NOMO-1 (cell line): ENCODE results near the gene KNSTRN.

Experiments used
- DNase-seq, 2 experiments: peaks; one replicate each; lab custom pipeline; 2025; ENCODE audit not compliant: unreplicated experiment in 2 of 2; lab: John Stamatoyannopoulos, UW

The KNSTRN gene

GRCh38 chr15:40397688-40398412 is 15.3 kb downstream of the KNSTRN start:
- DNase-seq = no peak

- peak; percentile 68 to 91 for DNase-seq
These were observed 15.9 kb downstream of the KNSTRN start for GRCh38 chr15:40398413-40398873.

DNA sequence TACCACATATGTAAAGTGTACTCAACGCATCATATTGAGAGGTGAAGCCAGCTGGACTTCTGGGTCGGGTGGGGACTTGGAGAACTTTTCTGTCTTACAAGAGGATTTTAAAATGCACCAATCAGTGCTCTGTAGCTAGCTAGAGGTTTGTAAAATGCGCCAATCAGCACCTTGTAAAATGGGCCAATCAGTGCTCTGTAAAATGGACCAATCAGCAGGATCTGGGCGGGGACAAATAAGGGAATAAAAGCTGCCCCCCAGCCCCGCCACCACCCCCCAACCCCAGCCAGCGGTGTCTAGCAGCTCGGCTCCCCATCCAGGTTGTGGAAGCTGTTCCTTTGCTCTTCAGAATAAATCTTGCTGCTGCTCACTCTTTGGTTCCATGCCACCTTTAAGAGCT is 16.8 kb downstream of the KNSTRN start:
- no peak for DNase-seq

DNA sequence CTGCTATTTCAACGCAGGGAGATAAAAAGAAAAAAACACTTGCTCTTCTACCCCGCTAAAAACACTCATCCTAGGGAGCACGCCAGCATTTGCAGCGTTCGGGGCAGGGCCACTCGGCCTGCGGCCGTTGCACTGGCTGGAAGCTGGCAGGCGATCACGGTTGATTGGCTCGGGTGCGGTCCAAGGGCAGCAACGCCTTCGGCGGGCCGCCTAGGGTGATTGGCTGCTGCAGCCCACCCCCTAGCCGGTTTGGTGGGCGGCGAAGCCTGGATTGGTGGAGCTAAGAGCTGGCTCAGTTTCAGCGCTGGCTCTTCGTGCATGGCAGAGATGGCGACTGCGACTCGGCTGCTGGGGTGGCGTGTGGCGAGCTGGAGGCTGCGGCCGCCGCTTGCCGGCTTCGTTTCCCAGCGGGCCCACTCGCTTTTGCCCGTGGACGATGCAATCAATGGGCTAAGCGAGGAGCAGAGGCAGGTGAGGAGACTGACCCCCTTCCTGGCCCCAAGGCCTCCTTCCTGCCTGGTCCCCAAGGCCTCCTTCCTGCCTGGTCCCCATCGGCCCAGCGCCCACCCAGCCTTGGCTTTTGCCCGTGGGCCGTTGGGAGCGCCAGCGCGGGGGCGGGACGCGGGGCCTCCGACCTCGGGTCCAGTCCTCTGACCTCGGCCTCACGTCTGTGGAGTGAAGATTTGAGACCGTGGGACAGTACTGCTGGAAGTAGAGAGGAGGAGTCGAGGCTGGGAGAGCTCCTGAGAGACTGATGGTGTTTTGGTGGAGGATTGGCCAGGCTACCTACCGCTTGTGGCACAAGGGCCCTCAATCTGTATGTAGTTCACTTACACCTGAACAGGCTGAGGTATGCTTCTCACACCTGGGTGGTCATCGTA is 23.2 kb downstream of the KNSTRN start, which contains the start of gene IVD:
Gene IVD (plus strand): TSS at position 295 of the 881 bp plus-strand sequence. CDS start 33 bp downstream, at position 328.
- peak; percentile 94 to 96 for DNase-seq

DNA sequence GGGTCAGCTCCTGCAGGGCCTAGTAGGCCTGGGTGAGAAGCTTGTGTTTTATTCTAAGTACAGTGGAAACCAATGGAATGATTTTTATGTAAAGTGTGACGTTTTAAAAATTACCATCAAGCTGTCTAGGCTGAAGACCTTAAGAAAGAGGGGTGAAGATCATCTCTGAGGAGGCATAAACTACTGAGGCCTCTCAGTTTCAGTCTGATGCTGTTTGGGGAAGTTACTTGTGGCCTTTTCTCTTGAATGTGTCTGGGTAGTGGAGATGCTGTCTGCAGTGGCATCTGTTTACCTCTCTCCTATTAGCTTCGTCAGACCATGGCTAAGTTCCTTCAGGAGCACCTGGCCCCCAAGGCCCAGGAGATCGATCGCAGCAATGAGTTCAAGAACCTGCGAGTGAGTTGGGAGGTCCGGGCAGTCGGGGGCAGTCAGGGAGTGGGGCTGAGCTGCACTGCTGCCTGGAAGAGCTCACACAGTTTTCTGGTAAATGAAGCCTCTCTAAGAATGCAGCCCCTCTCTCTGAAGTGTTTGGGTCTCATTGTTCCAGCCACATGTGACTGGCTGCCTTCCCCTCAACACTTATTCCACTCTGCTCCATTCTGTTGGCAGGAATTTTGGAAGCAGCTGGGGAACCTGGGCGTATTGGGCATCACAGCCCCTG is 24.9 kb downstream of the KNSTRN start:
- peak in 1 of 2 experiments; percentile 33 for DNase-seq

DNA sequence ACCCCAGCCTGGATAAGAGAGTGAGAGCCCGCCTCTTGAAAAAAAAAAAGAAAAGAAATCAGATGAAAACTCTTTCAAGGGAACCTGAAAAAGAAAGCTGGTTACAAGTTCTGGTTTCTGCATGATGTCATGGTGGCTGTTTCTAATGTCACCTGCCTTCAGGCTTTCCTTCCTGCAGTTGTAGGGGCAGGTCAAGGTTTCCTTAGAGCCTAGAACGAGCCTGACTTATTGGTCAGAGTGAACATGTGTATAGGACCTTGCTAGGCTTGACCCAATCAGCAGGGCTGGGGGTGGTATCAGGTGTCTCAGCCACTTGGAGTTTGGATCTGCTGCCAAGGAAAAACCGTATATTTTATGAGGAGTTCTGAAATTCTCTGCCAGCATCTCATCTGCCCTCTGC is 26.8 kb downstream of the KNSTRN start:
- DNase-seq = no peak

DNA sequence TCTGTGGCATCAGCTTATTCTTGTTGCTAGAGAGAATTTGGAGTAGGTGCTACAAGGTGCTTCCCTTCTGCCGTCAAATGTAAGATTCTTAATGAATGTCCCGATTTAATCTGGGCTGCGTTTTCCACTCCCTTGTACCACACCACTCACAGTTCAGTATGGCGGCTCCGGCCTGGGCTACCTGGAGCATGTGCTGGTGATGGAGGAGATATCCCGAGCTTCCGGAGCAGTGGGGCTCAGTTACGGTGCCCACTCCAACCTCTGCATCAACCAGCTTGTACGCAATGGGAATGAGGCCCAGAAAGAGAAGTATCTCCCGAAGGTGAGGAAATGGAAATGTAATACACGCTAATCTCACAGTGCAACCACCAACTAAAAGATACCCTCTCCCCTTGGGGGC is 28.0 kb downstream of the KNSTRN start:
- DNase-seq = no peak

DNA sequence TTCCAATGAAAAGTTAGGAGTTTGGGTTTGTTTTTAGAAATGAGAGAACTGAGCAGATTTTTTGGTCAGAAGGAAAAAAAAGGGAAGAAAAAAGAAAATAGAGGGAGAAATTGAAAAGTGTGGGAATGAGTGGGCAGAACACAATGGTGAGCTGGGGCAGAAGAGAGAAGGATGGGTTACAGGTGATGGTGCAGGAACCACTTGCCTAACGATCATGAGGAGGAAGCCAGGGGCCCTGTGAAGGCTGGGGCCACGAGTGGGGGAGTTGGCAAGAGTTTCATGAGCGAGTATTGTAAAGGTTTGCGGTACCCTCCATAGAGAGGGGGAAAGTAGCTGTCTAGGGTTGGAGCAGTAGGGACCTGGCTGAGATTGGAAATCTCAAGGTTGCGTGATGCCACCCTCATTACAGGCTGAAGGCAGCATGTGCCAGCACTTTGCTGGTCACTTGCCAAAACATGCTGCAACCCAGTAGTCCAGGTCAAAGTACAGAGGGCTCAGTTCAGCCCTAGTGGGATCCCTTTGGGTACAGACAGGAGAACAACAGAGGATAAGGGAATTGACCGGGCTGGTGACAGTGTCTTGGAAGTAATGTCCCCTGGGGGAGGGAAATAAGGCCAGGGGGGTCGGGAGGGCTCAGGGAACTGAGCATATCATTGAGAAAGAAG is 29.7 kb downstream of the KNSTRN start:
- no peak for DNase-seq

DNA sequence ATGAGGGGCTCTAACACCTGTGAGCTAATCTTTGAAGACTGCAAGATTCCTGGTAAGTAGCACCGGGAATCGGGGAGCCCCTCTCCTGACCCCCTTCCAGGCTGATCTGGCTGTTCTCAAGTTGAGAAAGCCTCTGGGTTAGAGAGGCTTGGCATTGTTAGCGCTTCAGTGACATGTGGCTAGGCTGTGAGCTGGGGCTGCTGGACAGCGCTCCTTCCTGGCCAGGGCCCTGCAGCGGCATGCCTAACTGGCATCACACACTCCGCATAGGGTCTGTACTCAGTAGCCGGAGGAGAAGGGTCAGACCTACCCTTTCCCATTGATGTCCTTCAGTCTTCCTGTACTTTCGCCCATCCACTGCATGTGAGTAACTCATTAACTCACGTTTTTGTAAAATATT is 30.5 kb downstream of the KNSTRN start:
- DNase-seq = no peak

DNA sequence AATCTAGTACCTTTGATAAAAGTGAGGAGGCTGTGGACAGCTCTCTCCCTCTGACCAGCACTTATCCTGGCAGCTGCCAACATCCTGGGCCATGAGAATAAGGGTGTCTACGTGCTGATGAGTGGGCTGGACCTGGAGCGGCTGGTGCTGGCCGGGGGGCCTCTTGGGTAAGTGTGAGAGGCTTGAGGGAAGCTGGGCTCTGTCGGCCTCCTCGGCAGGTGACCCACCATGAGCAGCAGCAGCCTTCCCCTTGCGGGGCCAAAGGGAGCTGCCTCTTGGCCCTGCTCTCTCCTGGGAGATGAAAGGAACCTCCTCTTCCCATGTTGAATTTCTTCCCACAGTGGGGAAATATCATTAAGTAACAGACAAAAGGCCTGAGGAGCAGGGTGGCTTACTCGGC is 32.3 kb downstream of the KNSTRN start:
- no peak for DNase-seq

- DNase-seq = no peak
These were observed 32.7 kb downstream of the KNSTRN start for GRCh38 chr15:40415226-40415625.

DNA sequence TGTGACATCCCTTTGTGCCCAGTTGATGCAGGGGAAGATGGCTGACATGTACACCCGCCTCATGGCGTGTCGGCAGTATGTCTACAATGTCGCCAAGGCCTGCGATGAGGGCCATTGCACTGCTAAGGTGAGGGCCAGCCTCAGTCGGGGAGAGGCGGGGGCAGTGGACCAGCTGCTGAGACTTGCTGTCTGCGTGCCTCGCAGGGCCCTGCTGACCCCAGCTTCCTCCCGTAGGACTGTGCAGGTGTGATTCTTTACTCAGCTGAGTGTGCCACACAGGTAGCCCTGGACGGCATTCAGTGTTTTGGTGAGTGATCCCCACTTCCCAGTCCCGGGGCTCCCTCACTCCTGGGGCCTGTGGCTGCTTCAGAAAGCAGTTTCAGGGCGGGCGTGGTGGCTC is 33.5 kb downstream of the KNSTRN start:
- no peak for DNase-seq

DNA sequence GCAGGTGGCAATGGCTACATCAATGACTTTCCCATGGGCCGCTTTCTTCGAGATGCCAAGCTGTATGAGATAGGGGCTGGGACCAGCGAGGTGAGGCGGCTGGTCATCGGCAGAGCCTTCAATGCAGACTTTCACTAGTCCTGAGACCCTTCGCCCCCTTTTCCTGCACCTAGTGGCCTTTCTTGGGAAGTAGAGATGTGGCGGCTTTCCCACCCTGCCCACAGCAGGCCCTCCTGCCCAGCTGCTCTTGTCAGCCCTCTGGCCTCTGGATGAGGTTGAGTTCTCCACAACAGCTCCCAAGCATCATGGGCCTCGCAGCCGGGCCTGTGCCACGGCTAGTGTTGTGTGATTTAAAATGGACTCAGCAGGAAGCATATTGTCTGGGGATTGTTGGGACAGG is 35.6 kb downstream of the KNSTRN start:
- no peak for DNase-seq

DNA sequence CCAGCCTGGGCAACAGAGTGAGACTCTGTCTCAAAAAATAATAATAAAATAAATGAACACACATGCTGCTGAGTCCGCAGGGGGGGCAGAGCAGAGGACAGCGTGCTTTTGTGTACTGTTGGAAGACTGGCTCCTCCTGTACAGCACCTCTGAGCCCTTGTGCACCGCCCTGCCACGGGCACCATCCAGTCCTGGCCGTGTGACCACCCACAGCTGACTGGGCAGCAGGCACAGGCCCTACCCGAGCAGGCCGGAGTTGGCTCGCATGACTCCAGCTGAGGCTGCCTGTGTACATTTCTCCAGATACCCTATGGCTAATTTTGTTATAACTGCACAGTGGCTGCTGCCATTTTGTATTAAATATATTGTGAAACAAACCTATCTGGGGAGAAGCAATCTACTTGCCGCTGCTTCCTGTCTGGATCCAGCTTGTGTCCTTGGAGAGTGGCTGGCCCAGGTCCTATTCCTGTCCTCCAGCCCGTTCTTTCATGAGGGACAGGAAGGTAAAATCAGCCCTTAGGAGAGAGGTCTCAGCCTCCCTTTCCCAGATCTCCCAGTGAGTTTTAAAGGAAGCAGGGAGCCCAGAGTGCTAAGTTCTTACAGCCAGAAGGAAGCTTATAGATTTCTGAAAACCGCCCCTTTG is 37.7 kb downstream of the KNSTRN start:
- DNase-seq = no peak

DNA sequence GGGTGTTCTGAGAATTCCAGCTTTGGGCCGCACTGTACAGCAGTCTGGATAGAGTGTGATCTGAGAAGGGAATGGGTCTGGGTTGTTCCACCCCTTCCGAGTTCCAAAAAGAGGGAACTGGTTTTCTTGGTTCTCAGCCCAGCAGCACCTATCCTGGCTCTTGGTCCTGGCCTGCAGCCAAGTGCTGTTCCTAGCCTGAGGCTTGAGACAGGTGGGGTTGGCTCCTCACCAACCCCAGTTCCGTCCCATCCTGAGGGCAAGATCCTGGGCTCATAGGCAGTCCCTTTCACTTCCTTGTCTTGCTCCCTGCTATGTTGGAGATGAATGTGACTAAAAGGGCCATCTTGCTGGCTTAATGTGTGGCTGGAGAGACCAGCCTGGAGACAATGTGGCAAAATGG is 38.3 kb downstream of the KNSTRN start:
- no peak for DNase-seq

DNA sequence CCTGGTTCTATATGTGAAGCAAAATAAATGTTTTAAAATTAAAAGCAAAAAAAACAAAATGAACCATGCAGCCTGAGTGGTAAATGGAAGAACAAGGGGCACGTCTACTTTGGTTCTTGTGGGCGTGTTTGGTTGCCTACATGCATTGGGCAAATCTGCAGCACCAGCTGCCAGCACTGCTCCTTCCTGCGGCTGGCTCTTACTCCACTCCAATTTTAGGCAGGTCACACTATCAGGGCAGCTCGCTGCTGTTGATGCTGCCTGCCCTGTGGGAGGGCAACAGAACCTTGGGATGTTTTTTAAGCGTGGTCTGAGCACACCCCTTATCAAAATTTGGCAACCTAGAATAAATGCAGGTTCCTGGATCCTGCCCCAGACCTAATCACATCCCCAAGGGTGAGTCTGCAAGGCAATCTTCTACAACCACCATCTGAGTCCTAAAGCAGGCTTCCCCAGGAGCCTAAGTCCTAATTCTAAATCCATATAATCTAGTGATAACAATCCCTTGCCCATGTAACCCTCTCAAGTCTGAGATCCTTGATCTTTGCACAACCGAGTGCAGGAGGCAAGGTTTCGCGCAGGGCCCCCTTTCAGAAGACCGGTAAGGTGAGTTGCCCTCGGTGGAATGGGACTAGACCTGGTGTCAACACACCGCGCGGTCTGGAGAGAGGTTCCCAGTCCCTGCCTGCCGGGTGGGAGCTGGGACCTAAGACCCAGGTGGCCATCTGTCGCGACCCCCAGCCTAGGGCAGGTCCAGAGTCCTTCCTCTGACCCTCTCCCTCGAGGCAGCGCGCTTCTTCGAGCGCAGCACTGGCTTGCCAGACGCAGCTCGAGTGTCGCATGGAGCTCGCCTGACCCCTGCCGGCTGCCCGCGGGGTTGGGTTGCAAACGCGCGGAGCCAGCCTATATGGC is 39.0 kb downstream of the KNSTRN start:
- peak; percentile 65 to 71 for DNase-seq

- no peak for DNase-seq
These were observed 42.1 kb downstream of the KNSTRN start for GRCh38 chr15:40424483-40425115.

- DNase-seq = no peak
These were observed 43.2 kb downstream of the KNSTRN start for GRCh38 chr15:40425681-40426080.

DNA sequence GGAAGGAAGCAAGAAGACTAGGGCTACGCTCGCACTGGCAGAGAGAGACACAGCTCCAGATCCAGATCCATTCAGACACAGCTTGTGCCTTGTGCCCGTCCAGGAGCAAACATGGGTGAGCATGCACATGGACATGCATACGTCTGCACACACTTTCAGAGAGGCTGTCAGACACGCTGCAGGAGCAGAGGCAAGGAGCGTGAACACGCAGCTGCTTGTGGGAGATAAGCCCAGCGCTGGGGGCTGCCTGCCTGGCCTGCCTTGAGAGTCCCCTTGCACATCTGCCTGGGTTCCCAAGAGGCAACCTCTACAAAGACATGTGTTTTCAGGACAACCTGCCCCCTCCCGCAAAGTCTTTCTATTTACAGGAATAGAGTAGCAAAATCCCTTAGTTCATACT is 44.7 kb downstream of the KNSTRN start:
- DNase-seq = no peak
